Measurements from ENCODE around the gene PPP4R2. TPM values are rescaled to one million over a fixed set of nuclear protein-coding genes. Genes with fewer than 3 reads are reported as not detected.

PPP4R2 gene
- total and polyA plus RNA-seq, 9 of the 15 experiments (the other 6 are each of a cell fraction or from before 2014, with no cell fraction given), result 11.0 to 49.6 (median 31.6) TPM

GRCh38 chr3:72996473-72997333 is at the start of gene PPP4R2 (continued):
- TF ChIP-seq MXD1 (CRISPR knock-in tag; IDR thresholded peaks at IDR 0.05; ENCODE audit: borderline replicate concordance, poor library complexity, severe bottlenecking) (no peak), ZNF408 (CRISPR knock-in tag; IDR thresholded peaks at IDR 0.05; ENCODE audit: low read depth) (no peak), TCF7 (IDR thresholded peaks at IDR 0.05; ENCODE audit: borderline replicate concordance) (no peak; the same call in 1 of the 2 replicates), POLR2G (IDR thresholded peaks at IDR 0.05; ENCODE audit: low read depth, low read length) (peak; percentile 90), TCF3 (CRISPR knock-in tag; IDR thresholded peaks at IDR 0.05) (no peak), RAD51 (IDR thresholded peaks at IDR 0.05; ENCODE audit: borderline replicate concordance, low read depth) (no peak), L3MBTL2 (IDR thresholded peaks at IDR 0.05) (peak; percentile 97), THRA (IDR thresholded peaks at IDR 0.05) (no peak), UBTF (IDR thresholded peaks at IDR 0.05; ENCODE audit: borderline replicate concordance in 1 of 2, low read depth in 2 of 2, low read length in 2 of 2) (no peak), ZNF239 (CRISPR knock-in tag; IDR thresholded peaks at IDR 0.05) (no peak), DMBX1 (CRISPR knock-in tag; IDR thresholded peaks at IDR 0.05; ENCODE audit: borderline replicate concordance) (peak; percentile 24; the same call in 1 of the 2 replicates), MLX (CRISPR knock-in tag; conservative IDR thresholded peaks at IDR 0.05) (no peak), NONO (IDR thresholded peaks at IDR 0.05; ENCODE audit: low read depth in 2 of 2, low read length in 1 of 2) (no peak; a peak in 1 of 4 replicates), TAF7 (tag; IDR thresholded peaks at IDR 0.05) (no peak), ESRRB (CRISPR knock-in tag; IDR thresholded peaks at IDR 0.05; ENCODE audit: borderline replicate concordance) (no peak), SMARCC2 (IDR thresholded peaks at IDR 0.05; ENCODE audit: low read depth) (no peak), TEAD4 (IDR thresholded peaks at IDR 0.05; ENCODE audit: low read length) (no peak), TEAD4 (CRISPR knock-in tag; IDR thresholded peaks at IDR 0.05; ENCODE audit: borderline replicate concordance) (no peak), ZNF282 (CRISPR knock-in tag; IDR thresholded peaks at IDR 0.05) (no peak), ZKSCAN1 (IDR thresholded peaks at IDR 0.05; ENCODE audit: low read depth, low read length) (no peak), CAMTA2 (CRISPR knock-in tag; conservative IDR thresholded peaks at IDR 0.05) (no peak), PTTG1 (tag; IDR thresholded peaks at IDR 0.05; ENCODE audit: low read depth) (no peak), TCFL5 (CRISPR knock-in tag; conservative IDR thresholded peaks at IDR 0.05) (no peak)
